ENCODE measurements around the gene RBM23. TPM values are rescaled to one million over a fixed set of nuclear protein-coding genes. Genes with fewer than 3 reads are reported as not detected.
A peak's percentile ranks its signal among the peaks of the same experiment; 100 is the strongest.

The RBM23 gene
- polyA plus RNA-seq, 3 donors, result 76.7 to 89.7 (median 85.7) TPM

GRCh38 chr14:22929961-22930364 lies 11.0 kb upstream of the RBM23 start:
- no peaks in the 10 kb centered on the region for H3K9me3 Mint-ChIP-seq
- WGBS (ENCODE audit: insufficient coverage), result 0% methylated on average over 1 of the region's 2 CpGs
- no peaks in the 10 kb centered on the region for H4K20me1 ChIP-seq (ENCODE audit: insufficient read depth, low read length)
- peaks cover 8% of the 10 kb centered on the region for H3K4me1 Mint-ChIP-seq
- H3K27ac Mint-ChIP-seq, result no peak overlapping the region
- no peak for DNase-seq
- H3K27me3 Mint-ChIP-seq (ENCODE audit: low read depth in 3 of 3), result no peaks in the 10 kb centered on the region
- peaks cover 2 to 24% of the 10 kb centered on the region in 2 donors for H3K36me3 ChIP-seq (replicated peaks in 1 of 2; ENCODE audit: control insufficient read depth in 1 of 2, insufficient read depth in 2 of 2, low read length in 2 of 2)
- H3K9me3 ChIP-seq (replicated peaks in 1 of 2; ENCODE audit: control insufficient read depth in 1 of 2, insufficient read depth in 1 of 2, low read length in 2 of 2), result no peaks in the 10 kb centered on the region
- TF ChIP-seq CTCF (IDR thresholded peaks at IDR 0.05), result no peak
- H3K36me3 Mint-ChIP-seq, result peaks cover 19 to 33% of the 10 kb centered on the region in 2 donors
- peak overlapping the region; percentile 59 for H3K9ac ChIP-seq (ENCODE audit: insufficient read depth, low read length, poor library complexity, severe bottlenecking)
- no peaks in the 10 kb centered on the region for H3K27me3 ChIP-seq (ENCODE audit: control insufficient read depth in 2 of 2, insufficient read depth in 2 of 2, low read length in 2 of 2)
- peaks cover 19 to 34% of the 10 kb centered on the region in 2 donors for H3K4me1 ChIP-seq (ENCODE audit: control insufficient read depth in 1 of 2, insufficient read depth in 2 of 2, low read length in 2 of 2)
- H3K4me3 ChIP-seq (replicated peaks in 1 of 3; ENCODE audit: low read depth in 2 of 3, low read length in 3 of 3), result peak overlapping the region; percentile 58 to 98 (median 90)
- H3K4me3 Mint-ChIP-seq, result no peak overlapping the region
- H3K27ac ChIP-seq (ENCODE audit: low read depth in 1 of 2, low read length in 2 of 2), result peak overlapping the region; percentile 65 to 86
- H2AFZ ChIP-seq (ENCODE audit: insufficient read depth, low read depth, low read length, poor library complexity, severe bottlenecking), result peak overlapping the region; percentile 87
- intact Hi-C loops (cut with micrococcal nuclease), result loop anchor here in 1 of 2 donors (1.0 to 10.0 kb wide), 3 partner anchors 11 to 1185 kb away; partner anchors contain the start of genes AJUBA, DCAF11, NRL and RBM23
- H3K4me2 ChIP-seq (replicated peaks; ENCODE audit: extremely low read depth, low read length, poor library complexity, severe bottlenecking), result peak overlapping the region; percentile 96
- H3K79me2 ChIP-seq (ENCODE audit: insufficient read depth, low read length), result peaks cover 15% of the 10 kb centered on the region

- Mint-ChIP-seq H3K4me1 (peaks cover 8% of the 10 kb centered on the region), H3K9me3 (no peaks in the 10 kb centered on the region), H3K27ac (peak within 1 kb of the TSS in 2 of 7 donors; percentile 28 to 85), H3K36me3 (peaks cover 25 to 35% of the 10 kb centered on the region in 2 donors), H3K4me3 (no peak within 1 kb of the TSS), H3K27me3 (ENCODE audit: low read depth in 3 of 3) (no peaks in the 10 kb centered on the region)
- Histone ChIP-seq H3K27me3 (ENCODE audit: control insufficient read depth in 2 of 2, insufficient read depth in 2 of 2, low read length in 2 of 2) (no peaks in the 10 kb centered on the region), H3K4me1 (ENCODE audit: control insufficient read depth in 1 of 2, insufficient read depth in 2 of 2, low read length in 2 of 2) (peaks cover 19 to 34% of the 10 kb centered on the region in 2 donors), H3K79me2 (ENCODE audit: insufficient read depth, low read length) (peaks cover 15% of the 10 kb centered on the region), H4K20me1 (ENCODE audit: insufficient read depth, low read length) (no peaks in the 10 kb centered on the region), H3K4me2 (replicated peaks; ENCODE audit: extremely low read depth, low read length, poor library complexity, severe bottlenecking) (peak within 1 kb of the TSS; percentile 96), H3K9ac (ENCODE audit: insufficient read depth, low read length, poor library complexity, severe bottlenecking) (peak within 1 kb of the TSS; percentile 85), H3K27ac (ENCODE audit: low read depth in 1 of 2, low read length in 2 of 2) (peak within 1 kb of the TSS; percentile 65 to 86), H3K9me3 (replicated peaks in 1 of 2; ENCODE audit: control insufficient read depth in 1 of 2, insufficient read depth in 1 of 2, low read length in 2 of 2) (no peaks in the 10 kb centered on the region), H3K4me3 (replicated peaks in 1 of 3; ENCODE audit: low read depth in 2 of 3, low read length in 3 of 3) (peak within 1 kb of the TSS; percentile 90 to 98 (median 96)), H2AFZ (ENCODE audit: insufficient read depth, low read depth, low read length, poor library complexity, severe bottlenecking) (peak within 1 kb of the TSS; percentile 97), H3K36me3 (replicated peaks in 1 of 2; ENCODE audit: control insufficient read depth in 1 of 2, insufficient read depth in 2 of 2, low read length in 2 of 2) (peaks cover 7 to 30% of the 10 kb centered on the region in 2 donors)
- peak; percentile 99 to 100 (median 99) for DNase-seq
- TF ChIP-seq CTCF (IDR thresholded peaks at IDR 0.05), result no peak
- under 1% methylated on average over 39 of the region's 51 CpGs for WGBS (ENCODE audit: insufficient coverage)
- intact Hi-C loops (cut with micrococcal nuclease), result loop anchor here in 1 of 2 donors (1.0 to 10.0 kb wide), 2 partner anchors 10 to 1185 kb away; partner anchors contain the start of genes DCAF11, NRL and RBM23
Observed at GRCh38 chr14:22929104-22929960, 10.4 kb upstream of the RBM23 start, which contains the start of gene PRMT5. TSS of gene PRMT5 (minus strand) at chr14:22929376. CDS start at chr14:22929361, 15 bp downstream.

Data from CD14-positive monocyte (primary cell).